OCI-LY7 (cell line): ENCODE data around the gene CNTNAP1. TPM values are rescaled to one million over a fixed set of nuclear protein-coding genes. Genes with fewer than 3 reads are reported as not detected.

ENCODE experiments used
- BruUV-seq: library from RNA; stranded (reverse); fragments of 400-500 nt; replicated peaks from 2 replicates; lab custom pipeline; 2021; lab: Mats Ljungman, UMichigan
- CTCF ChIA-PET: fragments of 300-600 bp; sonication (Branson Sonifier 250); formaldehyde crosslinking; loops from one replicate; lab custom pipeline; 2022; ENCODE audit warnings: antibody characterized with exemption; ENCODE audit not compliant: unreplicated experiment; lab: Charles Lee
- POLR2A ChIA-PET: fragments of 300-600 bp; sonication (Branson Sonifier 250); formaldehyde crosslinking; loops from one replicate; lab custom pipeline; 2022; ENCODE audit warnings: antibody characterized with exemption; lab: Charles Lee
- DNase-seq: peaks from one replicate; pipeline ENCODE4 v3.0.0-alpha.2; 2015; ENCODE audit warnings: low spot score
- H2AFZ ChIP-seq: fragments of 200-600 bp; sonication (generic), shearing (Covaris generic); 2 replicates; pipeline ENCODE4 v1.6.1; 2014; ENCODE audit warnings: mild to moderate bottlenecking, antibody characterized with exemption, low read length, moderate library complexity
- H3K27ac ChIP-seq: fragments of 200-600 bp; sonication (generic); 2 replicates; pipeline ENCODE4 v1.5.1; 2014; ENCODE audit warnings: mixed run types, low read depth, mild to moderate bottlenecking, moderate library complexity, low read length, inconsistent platforms; ENCODE audit not compliant: poor library complexity, severe bottlenecking
- H3K36me3 ChIP-seq: fragments of 200-600 bp; sonication (generic); 2 replicates; pipeline ENCODE4 v1.6.1; 2014; ENCODE audit warnings: mild to moderate bottlenecking, antibody characterized with exemption, low read length, moderate library complexity, mixed read lengths; ENCODE audit not compliant: insufficient read depth
- H3K4me1 ChIP-seq: fragments of 200-600 bp; sonication (generic); 2 replicates; pipeline ENCODE4 v1.5.1; 2014; ENCODE audit warnings: mild to moderate bottlenecking, low read length; ENCODE audit not compliant: insufficient read depth, poor library complexity, severe bottlenecking
- H3K4me2 ChIP-seq: fragments of 200-600 bp; sonication (generic); 2 replicates; pipeline ENCODE4 v1.6.1; 2014; ENCODE audit warnings: mild to moderate bottlenecking, low read length
- H3K4me3 ChIP-seq: fragments of 200-600 bp; sonication (generic); 2 replicates; pipeline ENCODE4 v1.5.1; 2014; ENCODE audit warnings: mild to moderate bottlenecking, low read depth, low read length; ENCODE audit not compliant: poor library complexity, severe bottlenecking
- H3K79me2 ChIP-seq: fragments of 200-600 bp; sonication (generic); 2 replicates; pipeline ENCODE4 v1.6.1; 2016; ENCODE audit warnings: low read depth, mild to moderate bottlenecking, low read length, moderate library complexity, mixed read lengths; ENCODE audit not compliant: insufficient read depth
- H3K9me2 ChIP-seq: fragments of 200-600 bp; sonication (generic); 2 replicates; pipeline ENCODE4 v1.6.1; 2016; ENCODE audit warnings: mild to moderate bottlenecking, low read length, mixed read lengths; ENCODE audit not compliant: insufficient read depth
- H3K9me3 ChIP-seq: fragments of 200-600 bp; sonication (generic); 2 replicates; pipeline ENCODE4 v1.6.1; 2014; ENCODE audit warnings: mild to moderate bottlenecking, mixed run types, low read length, mixed read lengths
- H4K20me1 ChIP-seq: fragments of 200-600 bp; sonication (generic); 2 replicates; pipeline ENCODE4 v1.6.1; 2014; ENCODE audit warnings: mild to moderate bottlenecking, antibody characterized with exemption, low read length, moderate library complexity, mixed read lengths; ENCODE audit not compliant: insufficient read depth
- CTCF ChIP-seq: fragments of 200-600 bp; sonication (generic); conservative IDR thresholded peaks from 2 replicates; pipeline ENCODE4 v1.5.1; 2014; ENCODE audit warnings: mild to moderate bottlenecking, antibody characterized with exemption, low read length, moderate library complexity, mixed read lengths
- EZH2phosphoT487 ChIP-seq: fragments of 200-600 bp; sonication (generic); IDR thresholded peaks from 2 replicates; pipeline ENCODE4 v1.6.1; 2018; ENCODE audit warnings: low read depth, borderline replicate concordance, mild to moderate bottlenecking, mixed run types, antibody characterized with exemption, low read length, moderate library complexity, mixed read lengths
- intact Hi-C: fragments of 100-400 bp; cut with micrococcal nuclease; formaldehyde crosslinking; loops from one replicate; pipeline ENCODE4 v1.10.0; 2022; ENCODE audit not compliant: unreplicated experiment
- total RNA-seq, 2 experiments: library from RNA; depleted of rRNA in 1 of 2; stranded (reverse); fragments of >200 nt in 1 of 2; shearing (Covaris generic) in 1 of 2; gene quantifications; 2 replicates each; pipeline ENCODE4 v1.2.3, GENCODE V29; 2014 to 2022

Gene CNTNAP1
- total RNA-seq, 2 experiments from 2014 or later, result 1.0 to 6.8 TPM

GRCh38 chr17:42687707-42688320 is 5.5 kb downstream of the CNTNAP1 start:
- ChIA-PET POLR2A (no interaction called here), CTCF (no interaction called here)
- intact Hi-C loops, result no loop called here
- H3K9me2 ChIP-seq, result no peaks in the 10 kb centered on the region
- H3K27ac ChIP-seq, result no peak overlapping the region
- no peak overlapping the region for H2AFZ ChIP-seq
- H3K79me2 ChIP-seq, result no peaks in the 10 kb centered on the region
- no peaks in the 10 kb centered on the region for H4K20me1 ChIP-seq
- TF ChIP-seq CTCF (no peak), EZH2phosphoT487 (no peak)
- BruUV-seq, result no TSS peak
- H3K36me3 ChIP-seq, result no peaks in the 10 kb centered on the region
- H3K9me3 ChIP-seq, result no peaks in the 10 kb centered on the region
- no peaks in the 10 kb centered on the region for H3K4me1 ChIP-seq
- no peak overlapping the region for H3K4me2 ChIP-seq
- no peak overlapping the region for H3K4me3 ChIP-seq
- DNase-seq, result no peak

GRCh38 chr17:42690596-42690995 is 8.3 kb downstream of the CNTNAP1 start:
- Histone ChIP-seq H3K4me1 (no peaks in the 10 kb centered on the region), H3K79me2 (no peaks in the 10 kb centered on the region), H3K4me2 (no peak overlapping the region), H3K27ac (no peak overlapping the region), H4K20me1 (no peaks in the 10 kb centered on the region), H3K9me3 (no peaks in the 10 kb centered on the region), H3K9me2 (no peaks in the 10 kb centered on the region), H2AFZ (no peak overlapping the region), H3K36me3 (no peaks in the 10 kb centered on the region), H3K4me3 (no peak overlapping the region)
- no TSS peak for BruUV-seq
- ChIA-PET CTCF (no interaction called here), POLR2A (no interaction called here)
- DNase-seq, result no peak
- no peak for TF ChIP-seq CTCF
- no peak for TF ChIP-seq EZH2phosphoT487
- intact Hi-C loops, result no loop called here

DNA sequence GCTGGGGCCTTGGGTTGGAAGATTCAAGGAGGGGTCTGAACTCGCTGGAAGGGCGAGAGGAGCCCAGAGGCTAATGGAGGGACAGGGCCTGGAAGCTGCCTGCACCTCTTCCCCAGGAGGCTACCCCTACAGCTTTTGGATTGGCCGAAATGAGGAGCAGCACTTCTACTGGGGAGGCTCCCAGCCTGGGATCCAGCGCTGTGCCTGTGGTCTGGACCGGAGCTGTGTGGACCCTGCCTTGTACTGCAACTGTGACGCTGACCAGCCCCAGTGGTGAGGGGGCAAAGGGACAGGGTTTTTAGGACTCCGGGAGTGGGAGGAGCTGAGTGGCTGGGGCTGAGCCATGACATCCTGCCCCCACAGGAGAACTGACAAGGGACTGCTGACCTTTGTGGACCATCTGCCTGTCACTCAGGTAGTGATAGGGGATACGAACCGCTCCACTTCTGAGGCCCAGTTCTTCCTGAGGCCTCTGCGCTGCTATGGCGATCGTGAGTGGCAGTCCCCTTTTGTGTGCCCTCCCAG is 8.8 kb downstream of the CNTNAP1 start:
- Histone ChIP-seq H3K4me3 (no peak overlapping the region), H3K9me2 (no peaks in the 10 kb centered on the region), H2AFZ (no peak overlapping the region), H3K79me2 (no peaks in the 10 kb centered on the region), H3K27ac (no peak overlapping the region), H3K36me3 (no peaks in the 10 kb centered on the region), H4K20me1 (no peaks in the 10 kb centered on the region), H3K4me2 (no peak overlapping the region), H3K4me1 (no peaks in the 10 kb centered on the region), H3K9me3 (no peaks in the 10 kb centered on the region)
- ChIA-PET CTCF (no interaction called here), POLR2A (no interaction called here)
- no peak for DNase-seq
- no peak for TF ChIP-seq EZH2phosphoT487
- TF ChIP-seq CTCF, result no peak
- BruUV-seq, result no TSS peak
- intact Hi-C loops, result no loop called here
